ENCODE measurements around the gene POLL. TPM values are rescaled to one million over a fixed set of nuclear protein-coding genes. Genes with fewer than 3 reads are reported as not detected.

Gene POLL
- total RNA-seq, 1 experiment from 2014 or later = 40.7 TPM

GRCh38 chr10:101619983-101620382, 31.9 kb upstream of the POLL start:
- intact Hi-C loops (cut with micrococcal nuclease) = no loop called here
- peaks cover 64% of the 10 kb centered on the region for H3K36me3 Mint-ChIP-seq (ENCODE audit: insufficient read depth, unreplicated experiment)
- H3K9me3 Mint-ChIP-seq (ENCODE audit: unreplicated experiment) = no peaks in the 10 kb centered on the region
- CTCF ChIA-PET = no interaction called here
- POLR2A ChIA-PET = no interaction called here
- TF ChIP-seq CTCF (IDR thresholded peaks at IDR 0.05; ENCODE audit: unreplicated experiment) = no peak
- no peaks in the 10 kb centered on the region for H3K4me1 Mint-ChIP-seq (ENCODE audit: insufficient read depth, unreplicated experiment)
- BruUV-seq (replicated peaks) = no TSS peak
- H3K4me3 Mint-ChIP-seq (ENCODE audit: unreplicated experiment) = no peak overlapping the region
- H3K27me3 Mint-ChIP-seq (ENCODE audit: insufficient read depth, unreplicated experiment) = no peaks in the 10 kb centered on the region
- no peak overlapping the region for H3K27ac Mint-ChIP-seq (ENCODE audit: low read depth, unreplicated experiment)
- DNase-seq (ENCODE audit: unreplicated experiment) = no peak

- POLR2A ChIA-PET = no interaction called here
These were observed 30.8 kb upstream of the POLL start for GRCh38 chr10:101618871-101619270.

GRCh38 chr10:101617824-101618568, 29.9 kb upstream of the POLL start:
- no peak for DNase-seq (ENCODE audit: unreplicated experiment)
- no peak for TF ChIP-seq CTCF (IDR thresholded peaks at IDR 0.05; ENCODE audit: unreplicated experiment)
- Mint-ChIP-seq H3K36me3 (ENCODE audit: insufficient read depth, unreplicated experiment) (peaks cover 46% of the 10 kb centered on the region), H3K4me3 (ENCODE audit: unreplicated experiment) (no peak overlapping the region), H3K27ac (ENCODE audit: low read depth, unreplicated experiment) (no peak overlapping the region), H3K27me3 (ENCODE audit: insufficient read depth, unreplicated experiment) (no peaks in the 10 kb centered on the region), H3K9me3 (ENCODE audit: unreplicated experiment) (no peaks in the 10 kb centered on the region), H3K4me1 (ENCODE audit: insufficient read depth, unreplicated experiment) (no peaks in the 10 kb centered on the region)
- intact Hi-C loops (cut with micrococcal nuclease) = no loop called here
- ChIA-PET CTCF (interaction anchor here (0.9 to 1.0 kb wide), 2 partner anchors 151 to 152 kb away, joined by 4 to 7 read pairs; no protein-coding TSS in a partner anchor), POLR2A (no interaction called here)
- BruUV-seq (replicated peaks) = no TSS peak

More at GRCh38 chr10:101618871-101619270, 30.8 kb upstream of the POLL start:
- Mint-ChIP-seq H3K4me3 (ENCODE audit: unreplicated experiment) (no peak overlapping the region), H3K4me1 (ENCODE audit: insufficient read depth, unreplicated experiment) (no peaks in the 10 kb centered on the region), H3K27me3 (ENCODE audit: insufficient read depth, unreplicated experiment) (no peaks in the 10 kb centered on the region), H3K27ac (ENCODE audit: low read depth, unreplicated experiment) (no peak overlapping the region), H3K9me3 (ENCODE audit: unreplicated experiment) (no peaks in the 10 kb centered on the region), H3K36me3 (ENCODE audit: insufficient read depth, unreplicated experiment) (peaks cover 54% of the 10 kb centered on the region)
- no peak for TF ChIP-seq CTCF (IDR thresholded peaks at IDR 0.05; ENCODE audit: unreplicated experiment)
- intact Hi-C loops (cut with micrococcal nuclease) = no loop called here
- DNase-seq (ENCODE audit: unreplicated experiment) = no peak
- BruUV-seq (replicated peaks) = no TSS peak
- CTCF ChIA-PET = interaction anchor here (0.9 kb wide), 1 partner anchor 153 kb away, joined by 4 read pairs; no protein-coding TSS in a partner anchor

- peaks cover 42% of the 10 kb centered on the region for H3K36me3 Mint-ChIP-seq (ENCODE audit: insufficient read depth, unreplicated experiment)
- intact Hi-C loops (cut with micrococcal nuclease) = no loop called here
- H3K4me3 Mint-ChIP-seq (ENCODE audit: unreplicated experiment) = no peak overlapping the region
- no peaks in the 10 kb centered on the region for H3K4me1 Mint-ChIP-seq (ENCODE audit: insufficient read depth, unreplicated experiment)
- CTCF ChIA-PET = interaction anchor here (1.0 to 1.7 kb wide), 2 partner anchors 16 to 150 kb away, joined by 5 to 7 read pairs; no protein-coding TSS in a partner anchor
- H3K27ac Mint-ChIP-seq (ENCODE audit: low read depth, unreplicated experiment) = no peak overlapping the region
- POLR2A ChIA-PET = interaction anchor here (0.6 kb wide), 1 partner anchor 182 kb away, joined by 4 read pairs; no protein-coding TSS in a partner anchor
- H3K27me3 Mint-ChIP-seq (ENCODE audit: insufficient read depth, unreplicated experiment) = no peaks in the 10 kb centered on the region
- BruUV-seq (replicated peaks) = no TSS peak
- H3K9me3 Mint-ChIP-seq (ENCODE audit: unreplicated experiment) = no peaks in the 10 kb centered on the region
- no peak for DNase-seq (ENCODE audit: unreplicated experiment)
- TF ChIP-seq CTCF (IDR thresholded peaks at IDR 0.05; ENCODE audit: unreplicated experiment) = no peak
These were observed 29.2 kb upstream of the POLL start for GRCh38 chr10:101617102-101617823.
